ENCODE results near the gene SBF2. TPM values are rescaled to one million over a fixed set of nuclear protein-coding genes. Genes with fewer than 3 reads are reported as not detected.

The SBF2 gene
- total RNA-seq, 3 donors from 2014 or later = 74.8 to 91.9 (median 88.2) TPM

DNA sequence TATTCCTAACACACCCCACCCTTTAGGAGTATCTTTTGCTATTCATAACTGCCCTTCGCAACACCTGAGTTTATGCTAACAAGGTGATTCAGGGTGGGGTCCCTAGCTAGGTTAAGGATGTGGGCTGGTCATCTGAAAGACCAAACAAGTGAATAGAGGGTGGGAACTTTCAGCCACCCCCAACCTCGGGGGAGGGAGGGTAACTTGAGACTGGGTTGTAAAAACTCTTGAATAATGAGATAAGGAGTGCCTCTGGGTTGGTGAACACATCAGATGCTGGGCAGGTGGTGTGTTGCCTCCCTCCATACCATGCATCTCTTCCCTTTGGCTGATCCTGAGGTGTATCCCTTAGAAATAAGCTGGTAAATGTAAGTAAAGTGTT lies 518.6 kb downstream of the SBF2 start:
- Histone ChIP-seq H3K9me3 (no peaks in the 10 kb centered on the region), H3K27ac (no peak overlapping the region), H3K4me1 (no peaks in the 10 kb centered on the region)

DNA sequence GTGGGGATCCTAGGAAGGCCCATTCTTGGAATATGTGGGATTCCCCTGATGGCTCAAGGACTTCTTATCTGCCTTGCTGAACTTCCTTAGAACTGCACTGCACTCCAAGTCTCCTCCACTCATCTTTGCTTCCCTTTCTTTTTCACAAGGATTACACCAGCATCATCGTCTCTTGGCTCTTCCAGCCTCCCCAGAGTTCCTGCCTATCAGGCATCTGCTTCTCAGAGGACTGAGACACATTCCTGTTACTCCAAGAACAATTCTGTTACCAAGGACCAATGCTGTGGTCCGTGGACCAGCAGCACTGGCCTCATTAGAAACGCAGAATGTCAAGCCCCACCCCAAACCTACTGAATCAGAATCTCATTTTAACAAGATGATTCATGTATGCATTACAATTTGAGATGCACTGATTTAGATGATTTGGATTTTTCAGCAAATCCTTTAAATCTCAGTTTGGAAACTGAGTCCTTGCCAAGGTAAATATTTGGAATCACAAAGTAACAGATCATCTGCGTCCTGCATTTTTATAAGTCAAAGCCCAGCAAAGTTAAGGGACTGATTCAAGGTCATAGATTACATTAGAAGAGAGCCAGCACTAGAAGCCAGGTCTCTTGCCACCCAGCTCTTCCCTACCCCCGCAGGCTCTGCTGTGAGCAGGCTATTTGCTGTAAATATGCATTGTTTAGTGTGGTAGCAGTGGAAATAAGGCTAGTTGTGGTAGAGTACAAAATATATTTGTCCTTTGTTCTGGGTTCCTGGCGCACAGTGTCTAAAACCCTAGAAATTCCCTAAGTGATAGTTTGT lies 519.2 kb downstream of the SBF2 start:
- Histone ChIP-seq H3K36me3 (no peaks in the 10 kb centered on the region), H3K9me3 (no peaks in the 10 kb centered on the region), H3K27me3 (no peaks in the 10 kb centered on the region), H3K4me3 (no peak overlapping the region), H3K27ac (no peak overlapping the region), H3K4me1 (no peaks in the 10 kb centered on the region)
- intact Hi-C loops (cut with DNase I; ENCODE audit: low total_unique reads) = no loop called here
- no peak for DNase-seq (ENCODE audit: low spot score in 2 of 2)
- no peak for TF ChIP-seq POLR2AphosphoS5 (IDR thresholded peaks at IDR 0.05)
- TF ChIP-seq POLR2A (IDR thresholded peaks at IDR 0.05) = no peak
- TF ChIP-seq, protein P1, sequence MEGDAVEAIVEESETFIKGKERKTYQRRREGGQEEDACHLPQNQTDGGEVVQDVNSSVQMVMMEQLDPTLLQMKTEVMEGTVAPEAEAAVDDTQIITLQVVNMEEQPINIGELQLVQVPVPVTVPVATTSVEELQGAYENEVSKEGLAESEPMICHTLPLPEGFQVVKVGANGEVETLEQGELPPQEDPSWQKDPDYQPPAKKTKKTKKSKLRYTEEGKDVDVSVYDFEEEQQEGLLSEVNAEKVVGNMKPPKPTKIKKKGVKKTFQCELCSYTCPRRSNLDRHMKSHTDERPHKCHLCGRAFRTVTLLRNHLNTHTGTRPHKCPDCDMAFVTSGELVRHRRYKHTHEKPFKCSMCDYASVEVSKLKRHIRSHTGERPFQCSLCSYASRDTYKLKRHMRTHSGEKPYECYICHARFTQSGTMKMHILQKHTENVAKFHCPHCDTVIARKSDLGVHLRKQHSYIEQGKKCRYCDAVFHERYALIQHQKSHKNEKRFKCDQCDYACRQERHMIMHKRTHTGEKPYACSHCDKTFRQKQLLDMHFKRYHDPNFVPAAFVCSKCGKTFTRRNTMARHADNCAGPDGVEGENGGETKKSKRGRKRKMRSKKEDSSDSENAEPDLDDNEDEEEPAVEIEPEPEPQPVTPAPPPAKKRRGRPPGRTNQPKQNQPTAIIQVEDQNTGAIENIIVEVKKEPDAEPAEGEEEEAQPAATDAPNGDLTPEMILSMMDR (IDR thresholded peaks at IDR 0.05) = no peak

More for the DNA sequence above, 518.6 kb downstream of the SBF2 start:
- intact Hi-C loops (cut with DNase I; ENCODE audit: low total_unique reads) = no loop called here
- H3K27me3 ChIP-seq = no peaks in the 10 kb centered on the region
- no peaks in the 10 kb centered on the region for H3K36me3 ChIP-seq
- H3K4me3 ChIP-seq = no peak overlapping the region
- TF ChIP-seq, protein P1 (IDR thresholded peaks at IDR 0.05) = no peak
- TF ChIP-seq POLR2A (IDR thresholded peaks at IDR 0.05) = no peak
- no peak for TF ChIP-seq POLR2AphosphoS5 (IDR thresholded peaks at IDR 0.05)
- no peak for DNase-seq (ENCODE audit: low spot score in 2 of 2)

DNA sequence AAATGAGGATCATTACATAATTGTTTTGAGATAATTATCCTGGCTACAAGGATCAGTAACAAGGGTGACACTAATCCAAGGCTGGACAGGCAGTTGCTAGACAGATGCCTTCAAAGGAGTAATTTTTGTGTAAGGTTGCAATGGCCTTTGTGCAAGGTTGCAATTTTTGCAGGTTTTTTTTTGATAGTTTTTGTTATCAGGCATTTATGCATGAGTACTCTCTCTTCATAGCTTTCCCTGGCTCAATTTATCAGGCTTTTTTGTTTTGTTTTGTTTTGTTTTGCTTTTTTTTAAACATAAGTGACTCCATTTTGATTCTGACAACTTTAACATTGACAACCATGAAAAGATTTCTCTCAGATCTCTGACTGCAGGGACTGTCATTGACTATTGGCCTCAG lies 519.9 kb downstream of the SBF2 start:
- Histone ChIP-seq H3K27ac (no peak overlapping the region), H3K4me3 (no peak overlapping the region), H3K9me3 (no peaks in the 10 kb centered on the region), H3K36me3 (no peaks in the 10 kb centered on the region), H3K4me1 (no peaks in the 10 kb centered on the region), H3K27me3 (no peaks in the 10 kb centered on the region)
- TF ChIP-seq POLR2A (IDR thresholded peaks at IDR 0.05) (no peak), POLR2AphosphoS5 (IDR thresholded peaks at IDR 0.05) (no peak)
- TF ChIP-seq, protein P1 (IDR thresholded peaks at IDR 0.05) = no peak
- DNase-seq (ENCODE audit: low spot score in 2 of 2) = no peak
- intact Hi-C loops (cut with DNase I; ENCODE audit: low total_unique reads) = no loop called here

DNA sequence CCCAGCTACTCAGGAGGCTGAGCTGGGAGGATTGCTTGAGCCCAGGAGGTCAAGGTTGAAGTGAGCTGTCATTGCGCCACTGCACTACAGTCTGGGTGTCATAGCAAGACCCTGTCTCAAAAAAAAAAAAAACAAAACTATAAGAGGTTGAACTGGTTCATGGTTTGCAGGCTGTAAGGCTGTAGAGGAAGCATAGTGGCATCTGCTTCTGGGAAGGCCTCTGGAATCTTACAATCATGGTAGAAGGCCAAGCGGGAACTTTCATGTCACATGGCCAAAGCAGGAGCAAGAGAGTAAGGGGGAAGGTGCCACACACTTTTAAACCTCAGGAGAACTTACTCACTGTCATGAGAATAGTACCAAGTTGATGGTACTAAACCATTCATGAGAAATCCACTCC lies 520.5 kb downstream of the SBF2 start:
- H3K4me1 ChIP-seq = no peaks in the 10 kb centered on the region
- TF ChIP-seq, protein P1 (IDR thresholded peaks at IDR 0.05) = no peak
- TF ChIP-seq POLR2A (IDR thresholded peaks at IDR 0.05) (no peak), POLR2AphosphoS5 (IDR thresholded peaks at IDR 0.05) (no peak)
- no peak for DNase-seq (ENCODE audit: low spot score in 2 of 2)
- H3K27me3 ChIP-seq = no peaks in the 10 kb centered on the region
- no peaks in the 10 kb centered on the region for H3K9me3 ChIP-seq
- H3K4me3 ChIP-seq = no peak overlapping the region
- intact Hi-C loops (cut with DNase I; ENCODE audit: low total_unique reads) = no loop called here
- no peak overlapping the region for H3K27ac ChIP-seq
- no peaks in the 10 kb centered on the region for H3K36me3 ChIP-seq

DNA sequence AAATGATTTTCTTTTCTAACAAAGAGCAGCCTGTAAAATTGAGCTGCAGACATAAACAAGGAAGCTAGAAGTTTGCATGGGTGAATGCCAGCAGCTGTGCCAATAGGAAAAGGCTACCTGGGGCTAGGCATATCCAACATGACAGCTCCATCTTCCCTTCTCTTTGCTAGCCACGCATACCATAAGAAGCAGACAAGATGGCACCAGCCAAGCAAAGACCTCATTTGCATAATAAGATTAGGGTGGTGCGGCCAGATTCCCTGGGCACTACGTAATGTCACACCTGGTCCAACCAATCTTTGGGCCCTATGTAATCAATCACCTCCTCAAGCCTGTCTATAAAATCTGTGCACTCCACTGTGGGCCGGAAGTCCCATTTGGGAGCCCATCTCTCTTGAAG lies 521.8 kb downstream of the SBF2 start:
- no peaks in the 10 kb centered on the region for H3K27me3 ChIP-seq
- H3K27ac ChIP-seq = peak overlapping the region in 1 of 2 donors; percentile 9
- TF ChIP-seq POLR2AphosphoS5 (IDR thresholded peaks at IDR 0.05) = no peak
- TF ChIP-seq, protein P1 (IDR thresholded peaks at IDR 0.05) = no peak
- TF ChIP-seq POLR2A (IDR thresholded peaks at IDR 0.05) = no peak

More for the DNA sequence above, 521.8 kb downstream of the SBF2 start:
- Histone ChIP-seq H3K4me1 (no peaks in the 10 kb centered on the region), H3K36me3 (no peaks in the 10 kb centered on the region), H3K9me3 (no peaks in the 10 kb centered on the region), H3K4me3 (no peak overlapping the region)
- peak in 1 of 2 donors; percentile 43 for DNase-seq (ENCODE audit: low spot score in 2 of 2)
- intact Hi-C loops (cut with DNase I; ENCODE audit: low total_unique reads) = no loop called here
